ENCODE results near the gene RDH13. TPM values are rescaled to one million over a fixed set of nuclear protein-coding genes. Genes with fewer than 3 reads are reported as not detected.
"Not testable (repeated sequence)": the region's sequence is repeated elsewhere in the genome, so short reads cannot be mapped to it uniquely, and the experiment has no call there.

The RDH13 gene
- total and polyA plus RNA-seq, 2 of the 8 experiments (the other 6 are each of a cell fraction or from before 2014, with no cell fraction given) = 15.9 to 31.5 TPM

- TF ChIP-seq NANOG (IDR thresholded peaks at IDR 0.05; ENCODE audit: insufficient read depth, low read depth, low read length, poor library complexity, severe bottlenecking) = no peak
- TF ChIP-seq JUN (IDR thresholded peaks at IDR 0.05; ENCODE audit: low read depth, low read length) = no peak
- no peak for TF ChIP-seq NRF1 (IDR thresholded peaks at IDR 0.05; ENCODE audit: low read depth, low read length)
- no peak for TF ChIP-seq HDAC2 (IDR thresholded peaks at IDR 0.05; ENCODE audit: borderline replicate concordance in 1 of 2, low read depth in 2 of 2, low read length in 2 of 2)
- no peak for TF ChIP-seq TBP (IDR thresholded peaks at IDR 0.05; ENCODE audit: low read depth, low read length)
- TF ChIP-seq TCF12 (IDR thresholded peaks at IDR 0.05; ENCODE audit: low read depth, low read length) = no peak
Measured at GRCh38 chr19:55063492-55063843, 520 bp upstream of the RDH13 start (continued).

DNA sequence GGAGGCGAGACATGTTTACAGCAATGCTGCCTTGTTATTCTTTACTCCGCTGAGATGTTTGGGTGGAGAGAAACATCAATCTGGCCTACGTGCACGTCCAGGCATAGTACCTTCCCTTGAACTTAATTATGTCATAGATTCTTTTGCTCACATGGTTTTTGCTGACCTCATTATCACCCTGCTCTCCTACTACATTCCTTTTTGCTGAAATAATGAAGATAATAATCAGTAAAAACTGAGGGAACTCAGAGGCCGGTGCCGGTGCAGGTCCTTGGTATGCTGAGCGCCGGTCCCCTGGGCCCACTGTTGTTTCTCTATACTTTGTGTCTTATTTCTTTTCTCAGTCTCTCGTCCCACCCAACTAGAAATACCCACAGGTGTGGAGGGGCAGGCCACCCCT, 2.7 kb downstream of the RDH13 start:
- not testable (repeated sequence) for H2BK120ac ChIP-seq (replicated peaks; ENCODE audit: low read depth, low read length); H2AFZ ChIP-seq (ENCODE audit: low read length); H3K56ac ChIP-seq (replicated peaks; ENCODE audit: insufficient read length, low read depth, low read length); H4K91ac ChIP-seq (replicated peaks; ENCODE audit: insufficient read length, low read length); H3K14ac ChIP-seq (ENCODE audit: insufficient read length); DNase-seq (ENCODE audit: low read depth in 1 of 2, low spot score in 2 of 2); H4K8ac ChIP-seq (ENCODE audit: extremely low read depth, insufficient read depth, low read length); H3K9ac ChIP-seq (replicated peaks in 1 of 4; ENCODE audit: extremely low read depth in 1 of 4, low read depth in 3 of 4, low read length in 3 of 4); H3K4me2 ChIP-seq (ENCODE audit: insufficient read depth in 1 of 2, low read depth in 2 of 2, low read length in 2 of 2); H3K4ac ChIP-seq (replicated peaks; ENCODE audit: insufficient read length, low read depth, low read length); H4K5ac ChIP-seq (ENCODE audit: insufficient read length, low read depth, low read length); H3K27ac ChIP-seq (ENCODE audit: low read depth, low read length); H3K23me2 ChIP-seq (ENCODE audit: low read depth, low read length); H3K79me1 ChIP-seq (ENCODE audit: low read depth, low read length); H3K9me3 ChIP-seq (ENCODE audit: insufficient read depth in 2 of 2, low read depth in 1 of 2, low read length in 1 of 2); FAIRE-seq; H3K4me3 ChIP-seq (ENCODE audit: extremely low read depth in 1 of 4, insufficient read depth in 2 of 4, low read depth in 3 of 4, low read length in 4 of 4); H3K4me1 ChIP-seq (replicated peaks in 1 of 4; ENCODE audit: control insufficient read depth in 3 of 4, insufficient read depth in 4 of 4, low read length in 3 of 4); H2BK5ac ChIP-seq (ENCODE audit: low read depth, low read length); H3K18ac ChIP-seq (ENCODE audit: extremely low read depth, low read length); H2BK15ac ChIP-seq (ENCODE audit: low read length); H3K23ac ChIP-seq (ENCODE audit: insufficient read length); H3K79me2 ChIP-seq (ENCODE audit: control insufficient read depth in 1 of 2, insufficient read depth in 2 of 2, low read length in 2 of 2); H2BK20ac ChIP-seq (ENCODE audit: low read length); H2BK12ac ChIP-seq (ENCODE audit: low read depth, low read length); H2AK5ac ChIP-seq (ENCODE audit: low read depth, low read length)
- 95% methylated on average over 9 of the region's 9 CpGs; no CpG with 5 or more reads in 1 of the 2 experiments for WGBS, 2 experiments (ENCODE audit: extremely low coverage in 1 of 2, insufficient coverage in 1 of 2, insufficient read length in 1 of 2, insufficient replicate concordance in 2 of 2, low coverage in 1 of 2, low lambda C conversion rate in 2 of 2, missing lambda C conversion rate in 1 of 2)
- H3K27me3 ChIP-seq (replicated peaks in 1 of 4; ENCODE audit: control insufficient read depth in 3 of 4, extremely low read depth in 1 of 4, insufficient read depth in 3 of 4, low read length in 3 of 4) = peaks cover 0 to 12% (median 7%) of the 10 kb centered on the region in 4 experiments; a peak in 5 of 7 replicates
- CTCF ChIA-PET (ENCODE audit: partially characterized antibody) = interaction anchor here (1.3 kb wide), 1 partner anchor 81 kb away, joined by 3 read pairs; no protein-coding TSS in a partner anchor
- H4K20me1 ChIP-seq (replicated peaks in 1 of 2; ENCODE audit: control insufficient read depth in 1 of 2, insufficient read depth in 2 of 2, low read length in 2 of 2) = peaks cover 0 to 11% of the 10 kb centered on the region in 2 experiments
- H3K36me3 ChIP-seq (ENCODE audit: control insufficient read depth in 2 of 4, insufficient read depth in 4 of 4, low read length in 3 of 4) = peaks cover 3 to 31% (median 15%) of the 10 kb centered on the region in 4 experiments; a peak in 6 of 8 replicates
- POLR2A ChIA-PET (ENCODE audit: partially characterized antibody) = interaction anchor here (1.0 to 3.0 kb wide), 3 partner anchors 13 to 63 kb away, joined by 3 to 10 read pairs (median 3); no protein-coding TSS in a partner anchor
